HL-60/S4 treated with retinoic acid at 250 ng/mL for 4 days and 3 days (cell line): ENCODE results near the gene DLGAP5.

Experiments
- in situ Hi-C: fragments of 300-500 bp; cut with MboI; formaldehyde crosslinking; loops from 2 replicates; pipeline ENCODE4 v1.7.0; 2022; ENCODE audit warnings: low sequenced_read_pairs

Gene DLGAP5

GRCh38 chr14:55190906-55191202, 531 bp downstream of the DLGAP5 start:
- in situ Hi-C loops = no loop called here

DNA sequence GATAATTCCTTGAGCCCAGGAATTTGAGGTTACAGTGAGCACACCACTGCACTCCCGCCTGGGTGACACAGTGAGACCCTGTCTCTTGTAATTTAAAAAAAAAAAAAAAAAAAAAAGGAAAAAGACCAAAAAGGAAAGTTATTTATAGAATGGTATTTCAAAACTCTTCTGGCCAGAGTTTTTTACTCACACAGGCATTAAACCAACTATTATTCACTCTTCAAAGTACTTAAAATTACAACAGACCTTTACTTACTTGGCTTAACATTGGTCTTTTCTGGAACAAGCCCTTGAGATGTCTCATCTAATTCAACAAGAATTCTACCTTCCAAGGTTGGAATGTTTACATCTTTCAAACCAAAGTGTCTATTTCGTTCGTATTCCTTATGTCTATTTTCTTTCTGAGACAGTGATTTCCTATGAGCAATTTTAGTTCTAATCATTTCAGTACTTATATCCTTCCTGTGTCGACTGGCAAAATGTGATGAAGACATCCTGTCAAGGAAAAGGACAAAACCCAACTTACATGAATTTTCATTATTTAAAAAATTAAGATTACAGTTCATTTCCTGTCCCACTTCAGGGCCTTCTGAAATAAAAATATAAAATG, 2.6 kb downstream of the DLGAP5 start:
- in situ Hi-C loops = no loop called here

- in situ Hi-C loops = no loop called here
These were observed 11.0 kb downstream of the DLGAP5 start for GRCh38 chr14:55180434-55180833.

DNA sequence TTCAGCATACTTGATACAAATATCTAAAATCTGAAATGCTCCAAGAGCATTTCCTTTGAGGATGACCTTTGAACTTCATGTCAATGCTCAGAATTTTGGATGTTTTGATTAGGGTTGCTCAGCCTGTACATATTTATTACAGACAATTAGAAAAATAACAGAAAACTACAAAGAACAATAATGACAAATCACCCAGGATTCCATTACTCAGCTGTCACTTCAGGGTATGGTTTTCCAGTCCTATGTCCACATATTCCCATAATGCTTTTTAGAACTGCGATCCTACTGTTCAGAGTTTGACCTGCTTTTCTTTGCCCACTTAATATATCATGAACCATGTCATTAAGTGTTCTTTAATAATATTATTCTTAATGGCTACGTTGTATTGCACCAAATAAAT, 11.4 kb downstream of the DLGAP5 start:
- in situ Hi-C loops = no loop called here

DNA sequence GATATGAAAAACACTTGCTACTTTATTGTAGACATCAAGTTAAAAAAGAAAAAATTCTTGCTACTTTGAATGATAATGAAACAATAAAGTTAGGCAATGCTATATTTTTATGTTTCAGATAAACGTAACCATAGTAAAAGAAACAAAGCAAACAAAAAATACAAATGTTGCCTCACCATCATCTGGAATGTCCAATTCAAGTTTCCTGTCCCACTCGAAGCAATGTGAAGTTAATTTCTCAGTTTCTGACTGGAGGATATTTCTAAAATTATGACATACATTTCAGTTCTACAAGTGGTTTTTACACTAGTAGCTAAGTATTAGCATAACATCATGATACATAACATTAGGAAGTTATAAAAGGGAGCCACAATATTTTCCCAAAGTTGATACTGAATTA, 20.9 kb downstream of the DLGAP5 start:
- in situ Hi-C loops = no loop called here

GRCh38 chr14:55160989-55161388, 30.4 kb downstream of the DLGAP5 start:
- in situ Hi-C loops = no loop called here

DNA sequence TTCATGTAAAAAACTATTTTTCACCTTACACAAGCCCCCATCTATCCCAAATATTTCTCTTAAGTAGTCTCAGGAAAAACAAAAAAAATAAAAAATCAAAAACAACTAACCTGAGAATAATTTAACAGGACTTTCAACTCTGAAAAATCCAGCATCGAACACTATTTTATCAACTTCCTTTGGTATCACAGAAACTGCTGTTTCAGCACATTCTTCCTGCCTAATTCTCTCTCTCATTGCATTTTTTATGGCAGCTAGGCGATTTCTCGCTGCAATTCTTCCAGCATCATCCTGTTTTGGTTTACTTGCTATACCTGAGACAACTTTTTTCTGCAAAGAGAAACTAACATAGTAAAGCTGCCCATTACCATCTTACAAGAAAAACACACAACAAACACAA, 33.0 kb downstream of the DLGAP5 start:
- in situ Hi-C loops = no loop called here

DNA sequence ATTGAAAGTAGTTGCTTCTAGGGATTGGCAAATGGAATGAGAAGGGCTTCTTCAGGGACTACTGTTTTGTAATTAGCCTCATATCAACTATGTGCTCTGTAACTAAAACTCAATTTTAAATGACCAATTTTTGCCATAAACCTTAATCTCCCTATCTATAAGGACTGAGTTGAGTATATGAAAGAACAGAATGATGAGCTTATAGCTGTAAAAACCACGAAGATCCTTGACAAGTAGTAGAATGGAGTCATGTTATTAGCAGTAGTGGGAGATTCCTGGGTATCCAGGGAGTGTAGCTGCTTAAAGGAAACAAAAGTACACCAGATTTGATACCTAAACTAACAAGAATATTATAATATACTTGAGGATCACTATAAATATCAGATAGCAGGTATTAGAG, 34.3 kb downstream of the DLGAP5 start:
- in situ Hi-C loops = no loop called here

DNA sequence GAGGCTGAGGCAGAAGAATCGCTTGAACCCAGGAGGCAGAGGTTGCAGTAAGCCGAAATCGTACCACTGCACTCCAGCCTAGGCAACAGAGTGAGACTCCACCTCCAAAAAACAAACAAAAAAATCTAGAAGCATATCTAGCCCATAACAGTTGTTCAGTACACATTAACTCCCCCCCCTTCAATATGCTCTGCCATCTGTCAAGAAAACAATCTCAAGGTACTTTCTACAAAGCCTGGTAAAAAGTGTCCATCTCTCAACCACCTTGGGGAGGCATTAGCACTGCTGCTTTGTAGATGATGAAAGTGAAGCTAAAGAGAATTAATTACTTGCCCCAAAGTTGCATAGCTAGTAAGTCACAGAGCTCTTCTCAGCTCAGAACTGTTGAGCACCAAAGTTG, 37.4 kb downstream of the DLGAP5 start:
- in situ Hi-C loops = no loop called here

- in situ Hi-C loops = no loop called here
These were observed 39.2 kb downstream of the DLGAP5 start for GRCh38 chr14:55152052-55152753.

- in situ Hi-C loops = no loop called here
These were observed 39.8 kb downstream of the DLGAP5 start for GRCh38 chr14:55151601-55152000.

- in situ Hi-C loops = no loop called here
These were observed 45.0 kb downstream of the DLGAP5 start for GRCh38 chr14:55146425-55146824.

DNA sequence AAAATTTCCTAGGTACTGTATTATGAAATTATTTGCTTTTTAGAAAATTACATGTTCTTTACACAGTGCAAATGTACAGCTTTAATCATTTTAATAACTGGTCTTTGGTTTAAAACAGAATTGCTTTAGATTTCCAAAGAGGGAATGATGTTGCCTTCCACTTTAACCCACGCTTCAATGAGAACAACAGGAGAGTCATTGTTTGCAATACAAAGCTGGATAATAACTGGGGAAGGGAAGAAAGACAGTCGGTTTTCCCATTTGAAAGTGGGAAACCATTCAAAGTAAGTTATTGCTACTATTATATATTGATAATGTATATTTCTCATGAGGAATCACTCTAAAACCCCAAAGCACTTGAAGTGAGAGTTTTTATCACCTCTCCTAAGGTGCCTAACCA, 48.9 kb downstream of the DLGAP5 start:
- in situ Hi-C loops = no loop called here

DNA sequence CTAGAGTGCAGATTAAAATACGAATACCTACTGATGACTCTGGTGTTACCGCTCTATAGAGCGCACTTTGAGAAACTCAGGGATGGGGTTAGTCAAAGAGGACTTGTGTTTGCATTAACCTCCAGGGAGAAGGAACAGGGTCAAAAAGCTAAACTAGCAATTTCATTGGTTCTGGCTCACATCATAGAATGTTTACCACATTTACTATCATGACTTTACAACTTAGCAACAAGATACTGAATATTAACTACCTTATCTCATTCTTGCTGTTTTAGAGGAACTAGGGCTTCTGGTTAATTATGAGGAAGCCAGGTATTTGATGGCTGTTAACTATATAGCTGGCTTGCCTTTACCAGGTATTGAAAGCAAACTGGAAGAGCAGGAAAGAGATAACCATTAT, 49.6 kb downstream of the DLGAP5 start:
- in situ Hi-C loops = no loop called here

DNA sequence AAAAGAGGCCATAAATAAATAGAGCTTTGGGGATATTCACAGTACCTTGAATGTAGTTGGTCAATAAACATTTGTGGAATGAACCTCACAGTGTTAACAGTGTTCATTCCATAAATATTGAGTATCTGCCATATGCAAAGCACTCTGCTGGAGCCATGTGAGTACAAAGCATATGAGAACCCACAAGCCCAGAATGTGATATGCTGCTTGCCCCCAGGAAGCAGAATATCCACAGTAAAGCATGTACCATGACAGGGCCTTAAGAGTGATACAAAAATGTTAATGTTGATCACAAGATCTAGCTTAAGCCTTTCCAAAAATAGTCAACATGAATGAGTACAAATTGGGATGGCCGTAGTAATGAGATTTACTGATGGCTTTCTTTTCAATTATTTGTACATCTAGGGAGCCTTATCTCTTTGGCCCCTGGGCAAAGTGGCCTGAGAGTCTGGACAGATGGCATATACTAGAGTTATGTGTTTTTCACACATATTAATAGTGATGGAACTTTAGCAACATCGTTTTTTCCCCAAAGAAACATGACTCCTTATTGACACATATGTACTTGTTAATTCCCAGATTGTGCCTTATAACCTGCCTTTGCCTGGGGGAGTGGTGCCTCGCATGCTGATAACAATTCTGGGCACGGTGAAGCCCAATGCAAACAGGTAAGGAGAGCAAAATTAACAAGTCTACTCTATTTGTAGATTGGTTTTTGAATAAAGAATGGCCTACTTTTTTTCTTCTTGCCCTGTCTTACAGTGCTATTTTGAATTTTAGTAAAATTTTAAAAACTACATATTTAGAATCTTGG, 51.5 kb downstream of the DLGAP5 start:
- in situ Hi-C loops = no loop called here

DNA sequence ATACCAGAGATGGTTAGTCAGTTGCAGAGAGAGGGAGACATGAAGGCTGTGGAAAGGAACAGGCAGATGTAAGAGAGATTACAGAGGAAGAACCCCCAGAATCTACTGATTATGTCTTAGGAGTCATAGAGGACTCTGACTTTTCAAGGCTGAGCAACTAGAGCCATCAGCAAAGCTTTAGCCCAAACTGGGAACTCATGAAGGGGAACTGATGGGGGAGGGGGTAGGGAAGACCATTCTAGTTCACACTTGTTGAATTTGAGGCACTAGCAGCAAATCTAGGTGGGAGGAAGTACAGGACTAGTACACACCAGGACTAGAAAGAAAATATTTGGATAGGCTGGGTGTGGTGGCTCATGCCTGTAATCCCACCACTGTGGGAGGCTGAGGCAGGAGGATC, 52.2 kb downstream of the DLGAP5 start:
- in situ Hi-C loops = no loop called here

DNA sequence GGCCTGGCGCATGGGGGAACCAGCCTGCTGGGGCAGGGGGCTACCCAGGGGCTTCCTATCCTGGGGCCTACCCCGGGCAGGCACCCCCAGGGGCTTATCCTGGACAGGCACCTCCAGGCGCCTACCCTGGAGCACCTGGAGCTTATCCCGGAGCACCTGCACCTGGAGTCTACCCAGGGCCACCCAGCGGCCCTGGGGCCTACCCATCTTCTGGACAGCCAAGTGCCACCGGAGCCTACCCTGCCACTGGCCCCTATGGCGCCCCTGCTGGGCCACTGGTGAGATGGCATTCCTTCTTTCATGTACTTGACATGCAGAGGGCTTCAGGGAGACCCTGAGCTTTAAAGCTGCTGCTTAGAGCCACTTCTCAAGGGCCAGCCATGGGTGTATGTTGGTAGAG, 53.3 kb downstream of the DLGAP5 start:
- in situ Hi-C loops = no loop called here

DNA sequence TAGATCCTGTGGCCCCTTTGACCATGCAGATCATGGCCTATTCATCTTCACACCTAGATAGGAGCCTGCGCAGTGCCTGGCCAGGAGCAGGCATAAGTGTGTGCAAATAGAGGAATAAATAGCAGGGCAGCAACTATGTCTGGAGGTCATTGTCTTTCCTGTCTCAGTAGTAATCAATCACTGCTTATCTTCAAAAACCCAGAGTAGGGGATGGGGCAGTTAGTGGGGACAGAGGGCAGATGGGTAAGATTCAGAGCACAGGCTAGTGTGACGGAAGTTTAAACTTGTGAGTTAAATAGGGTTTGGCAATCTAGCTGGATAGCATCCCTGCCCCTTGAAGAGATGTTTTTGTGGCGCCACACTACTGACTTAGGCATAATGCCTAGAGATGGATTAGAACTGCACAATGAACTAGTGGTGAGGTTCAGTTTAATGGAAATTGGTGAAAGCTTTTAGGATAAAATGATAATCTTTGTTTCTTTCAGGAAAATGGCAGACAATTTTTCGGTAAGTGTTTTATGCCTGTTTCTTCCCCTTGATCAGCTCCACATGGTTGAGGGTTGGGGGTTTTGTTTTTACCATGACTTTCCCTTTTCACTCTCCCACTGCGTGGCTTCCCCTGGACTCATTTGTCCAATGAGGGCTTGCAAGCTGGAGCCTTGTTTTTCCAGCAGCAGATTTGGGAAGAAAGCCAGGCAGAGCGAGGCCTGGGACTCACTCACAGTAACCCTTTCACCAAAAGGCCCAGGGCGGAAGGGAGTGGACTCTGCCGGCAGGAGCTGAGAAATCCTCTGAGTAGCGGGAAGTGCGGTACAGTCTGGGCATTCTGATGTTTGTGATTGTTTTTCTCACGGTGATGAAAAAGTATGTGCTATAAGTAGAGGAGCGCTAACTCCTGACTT, 54.2 kb downstream of the DLGAP5 start:
- in situ Hi-C loops = no loop called here

DNA sequence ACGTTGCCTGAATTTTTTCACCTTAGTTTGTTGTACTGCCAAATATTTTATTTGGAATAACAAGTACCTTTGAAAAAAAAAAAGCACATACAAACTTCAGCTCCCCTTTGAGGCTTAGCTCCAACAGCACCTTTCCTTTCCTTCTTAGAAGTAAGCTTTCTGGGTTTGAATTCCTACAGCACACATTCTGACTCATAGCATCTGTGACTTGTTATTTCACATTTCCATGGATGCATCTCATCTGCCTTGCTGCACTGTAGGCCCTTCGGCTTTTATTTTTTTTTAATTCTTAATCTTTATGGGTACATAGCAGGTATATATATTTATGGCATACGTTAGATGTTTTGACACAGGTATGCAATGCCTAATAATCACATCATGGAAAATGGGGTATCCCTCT, 55.1 kb downstream of the DLGAP5 start:
- in situ Hi-C loops = no loop called here

GRCh38 chr14:55133416-55133815, 58.0 kb downstream of the DLGAP5 start:
- in situ Hi-C loops = no loop called here
